ENCODE results near the gene HAPSTR1.

Gene HAPSTR1

GRCh38 chr16:9090101-9090959, 1.1 kb upstream of the HAPSTR1 start:
- peak overlapping the region; percentile 55 to 65 for H3K4me3 ChIP-seq (replicated peaks in 1 of 2; ENCODE audit: low read depth in 2 of 2, low read length in 2 of 2)
- no peak for TF ChIP-seq CTCF (IDR thresholded peaks at IDR 0.05; ENCODE audit: low read depth, low read length)
- DNase-seq (ENCODE audit: low read depth in 2 of 2), result no peak

GRCh38 chr16:9091867-9092281, 430 bp downstream of the HAPSTR1 start:
- peak in 1 of 2 donors; percentile 43 for DNase-seq (ENCODE audit: low read depth in 2 of 2)
- no peak for TF ChIP-seq CTCF (IDR thresholded peaks at IDR 0.05; ENCODE audit: low read depth, low read length)
- H3K4me3 ChIP-seq (replicated peaks in 1 of 2; ENCODE audit: low read depth in 2 of 2, low read length in 2 of 2), result peak overlapping the region; percentile 78 to 82

DNA sequence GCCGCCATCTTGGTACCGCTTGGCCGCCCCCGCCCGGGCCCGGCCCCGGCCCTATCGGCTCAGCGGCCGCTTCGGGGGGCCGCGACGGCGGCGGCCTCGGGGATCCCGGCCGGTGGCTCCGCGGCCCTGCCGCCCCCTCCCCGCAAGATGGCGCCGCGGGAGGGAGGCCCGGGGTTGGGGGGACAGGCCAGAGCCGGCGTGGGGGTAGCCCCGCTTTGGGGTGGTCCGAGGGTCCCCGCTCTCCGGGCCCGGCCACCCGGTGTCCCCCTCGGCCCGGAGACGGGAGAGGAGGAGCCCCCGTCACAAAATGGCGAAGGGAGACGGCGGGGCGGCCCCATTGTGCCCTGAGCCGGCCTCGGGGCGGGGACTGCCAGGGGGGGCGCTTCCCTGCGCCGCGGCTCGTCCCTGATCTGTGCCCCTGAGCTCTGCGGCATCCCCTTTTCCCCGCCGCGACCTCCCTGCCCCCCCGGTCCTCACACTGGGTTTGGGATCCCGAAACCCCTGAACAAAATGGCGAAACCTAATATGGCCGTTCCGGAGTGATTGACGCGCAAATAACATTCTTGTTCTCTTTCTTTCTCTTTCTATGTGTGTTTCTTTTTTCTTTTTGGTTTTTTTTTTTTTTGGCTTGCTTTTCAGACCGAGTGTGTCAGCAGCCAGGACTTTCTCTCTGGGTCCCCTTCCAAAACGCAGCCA, 986 bp downstream of the HAPSTR1 start:
- peak overlapping the region; percentile 78 to 82 for H3K4me3 ChIP-seq (replicated peaks in 1 of 2; ENCODE audit: low read depth in 2 of 2, low read length in 2 of 2)
- DNase-seq (ENCODE audit: low read depth in 2 of 2), result no peak

DNA sequence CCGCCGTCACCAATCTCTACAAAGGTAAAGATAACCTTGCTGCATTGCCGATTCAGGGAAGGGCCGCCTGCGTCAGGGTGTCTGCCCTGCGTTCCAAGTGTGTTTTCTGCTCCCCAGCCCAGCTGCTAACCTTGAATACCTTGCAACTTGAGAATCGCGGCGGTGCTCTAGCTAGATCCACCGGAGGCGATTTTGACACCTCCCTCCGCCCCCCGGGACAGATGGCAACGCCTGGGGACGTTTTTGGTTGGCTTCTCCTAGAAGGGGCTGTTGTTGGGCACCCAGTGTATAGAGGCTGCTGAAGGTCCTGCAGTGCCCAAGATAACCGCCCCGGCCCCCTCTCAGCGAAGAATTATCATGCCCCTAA, 1.5 kb downstream of the HAPSTR1 start:
- H3K4me3 ChIP-seq (replicated peaks in 1 of 2; ENCODE audit: low read depth in 2 of 2, low read length in 2 of 2), result peak overlapping the region; percentile 78 to 82
- no peak for DNase-seq (ENCODE audit: low read depth in 2 of 2)
- no peak for TF ChIP-seq CTCF (IDR thresholded peaks at IDR 0.05; ENCODE audit: low read depth, low read length)

More for the DNA sequence above, 986 bp downstream of the HAPSTR1 start:
- no peak for TF ChIP-seq CTCF (IDR thresholded peaks at IDR 0.05; ENCODE audit: low read depth, low read length)

- no peak for TF ChIP-seq CTCF (IDR thresholded peaks at IDR 0.05; ENCODE audit: low read depth, low read length)
- no peak for DNase-seq (ENCODE audit: low read depth in 2 of 2)
These were observed 2.8 kb downstream of the HAPSTR1 start for GRCh38 chr16:9094011-9094846.

DNA sequence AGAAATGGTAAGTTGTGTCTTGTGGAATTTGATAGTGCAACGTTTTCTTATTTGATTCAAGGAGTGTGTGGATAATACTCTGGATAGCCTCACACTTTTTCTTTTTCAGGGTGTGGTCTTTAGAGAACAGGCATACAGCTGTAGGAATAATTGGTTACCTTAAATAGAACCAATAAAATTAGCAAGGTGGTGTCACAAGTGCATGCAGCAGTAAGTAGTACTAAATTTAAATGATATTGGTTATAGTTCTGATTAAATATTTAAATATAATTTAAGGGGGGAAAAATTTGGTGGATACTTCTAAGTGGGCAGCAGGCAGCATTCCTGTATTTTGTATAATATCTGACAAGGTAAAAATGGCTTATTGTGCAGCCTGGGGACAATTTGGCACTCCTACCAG, 3.7 kb downstream of the HAPSTR1 start:
- H3K4me3 ChIP-seq (replicated peaks in 1 of 2; ENCODE audit: low read depth in 2 of 2, low read length in 2 of 2), result peak overlapping the region in 1 of 2 donors; percentile 82
- TF ChIP-seq CTCF (IDR thresholded peaks at IDR 0.05; ENCODE audit: low read depth, low read length), result no peak
- no peak for DNase-seq (ENCODE audit: low read depth in 2 of 2)

More at GRCh38 chr16:9094011-9094846, 2.8 kb downstream of the HAPSTR1 start:
- H3K4me3 ChIP-seq (replicated peaks in 1 of 2; ENCODE audit: low read depth in 2 of 2, low read length in 2 of 2), result peak overlapping the region; percentile 78 to 82
